ENCODE data around the gene OR10H1.

DNA sequence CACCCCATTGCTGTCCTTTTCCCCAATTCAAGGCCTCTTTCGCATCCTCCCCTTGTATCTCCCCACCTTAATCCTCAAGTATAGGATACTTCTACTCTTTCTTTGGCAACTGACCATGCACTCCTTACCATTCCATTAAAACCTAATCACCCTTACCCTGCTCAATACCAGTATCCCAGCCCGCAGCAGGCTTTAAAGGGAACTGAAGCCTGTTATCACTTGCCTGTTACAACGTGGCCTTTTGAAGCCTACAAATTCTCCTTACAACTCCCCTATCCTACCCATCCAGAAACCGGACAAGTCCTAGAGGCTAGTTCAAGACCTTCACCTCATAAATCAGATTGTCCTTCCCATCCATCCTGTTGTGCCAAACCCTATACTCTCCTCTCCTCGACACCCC, 16.2 kb upstream of the OR10H1 start:
- TF ChIP-seq, protein P1, sequence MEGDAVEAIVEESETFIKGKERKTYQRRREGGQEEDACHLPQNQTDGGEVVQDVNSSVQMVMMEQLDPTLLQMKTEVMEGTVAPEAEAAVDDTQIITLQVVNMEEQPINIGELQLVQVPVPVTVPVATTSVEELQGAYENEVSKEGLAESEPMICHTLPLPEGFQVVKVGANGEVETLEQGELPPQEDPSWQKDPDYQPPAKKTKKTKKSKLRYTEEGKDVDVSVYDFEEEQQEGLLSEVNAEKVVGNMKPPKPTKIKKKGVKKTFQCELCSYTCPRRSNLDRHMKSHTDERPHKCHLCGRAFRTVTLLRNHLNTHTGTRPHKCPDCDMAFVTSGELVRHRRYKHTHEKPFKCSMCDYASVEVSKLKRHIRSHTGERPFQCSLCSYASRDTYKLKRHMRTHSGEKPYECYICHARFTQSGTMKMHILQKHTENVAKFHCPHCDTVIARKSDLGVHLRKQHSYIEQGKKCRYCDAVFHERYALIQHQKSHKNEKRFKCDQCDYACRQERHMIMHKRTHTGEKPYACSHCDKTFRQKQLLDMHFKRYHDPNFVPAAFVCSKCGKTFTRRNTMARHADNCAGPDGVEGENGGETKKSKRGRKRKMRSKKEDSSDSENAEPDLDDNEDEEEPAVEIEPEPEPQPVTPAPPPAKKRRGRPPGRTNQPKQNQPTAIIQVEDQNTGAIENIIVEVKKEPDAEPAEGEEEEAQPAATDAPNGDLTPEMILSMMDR (tag by site-specific recombination; IDR thresholded peaks at IDR 0.05): no peak
- TF ChIP-seq, protein P2, sequence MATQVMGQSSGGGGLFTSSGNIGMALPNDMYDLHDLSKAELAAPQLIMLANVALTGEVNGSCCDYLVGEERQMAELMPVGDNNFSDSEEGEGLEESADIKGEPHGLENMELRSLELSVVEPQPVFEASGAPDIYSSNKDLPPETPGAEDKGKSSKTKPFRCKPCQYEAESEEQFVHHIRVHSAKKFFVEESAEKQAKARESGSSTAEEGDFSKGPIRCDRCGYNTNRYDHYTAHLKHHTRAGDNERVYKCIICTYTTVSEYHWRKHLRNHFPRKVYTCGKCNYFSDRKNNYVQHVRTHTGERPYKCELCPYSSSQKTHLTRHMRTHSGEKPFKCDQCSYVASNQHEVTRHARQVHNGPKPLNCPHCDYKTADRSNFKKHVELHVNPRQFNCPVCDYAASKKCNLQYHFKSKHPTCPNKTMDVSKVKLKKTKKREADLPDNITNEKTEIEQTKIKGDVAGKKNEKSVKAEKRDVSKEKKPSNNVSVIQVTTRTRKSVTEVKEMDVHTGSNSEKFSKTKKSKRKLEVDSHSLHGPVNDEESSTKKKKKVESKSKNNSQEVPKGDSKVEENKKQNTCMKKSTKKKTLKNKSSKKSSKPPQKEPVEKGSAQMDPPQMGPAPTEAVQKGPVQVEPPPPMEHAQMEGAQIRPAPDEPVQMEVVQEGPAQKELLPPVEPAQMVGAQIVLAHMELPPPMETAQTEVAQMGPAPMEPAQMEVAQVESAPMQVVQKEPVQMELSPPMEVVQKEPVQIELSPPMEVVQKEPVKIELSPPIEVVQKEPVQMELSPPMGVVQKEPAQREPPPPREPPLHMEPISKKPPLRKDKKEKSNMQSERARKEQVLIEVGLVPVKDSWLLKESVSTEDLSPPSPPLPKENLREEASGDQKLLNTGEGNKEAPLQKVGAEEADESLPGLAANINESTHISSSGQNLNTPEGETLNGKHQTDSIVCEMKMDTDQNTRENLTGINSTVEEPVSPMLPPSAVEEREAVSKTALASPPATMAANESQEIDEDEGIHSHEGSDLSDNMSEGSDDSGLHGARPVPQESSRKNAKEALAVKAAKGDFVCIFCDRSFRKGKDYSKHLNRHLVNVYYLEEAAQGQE (tag by site-specific recombination; IDR thresholded peaks at IDR 0.05): no peak
- TF ChIP-seq, protein P3, sequence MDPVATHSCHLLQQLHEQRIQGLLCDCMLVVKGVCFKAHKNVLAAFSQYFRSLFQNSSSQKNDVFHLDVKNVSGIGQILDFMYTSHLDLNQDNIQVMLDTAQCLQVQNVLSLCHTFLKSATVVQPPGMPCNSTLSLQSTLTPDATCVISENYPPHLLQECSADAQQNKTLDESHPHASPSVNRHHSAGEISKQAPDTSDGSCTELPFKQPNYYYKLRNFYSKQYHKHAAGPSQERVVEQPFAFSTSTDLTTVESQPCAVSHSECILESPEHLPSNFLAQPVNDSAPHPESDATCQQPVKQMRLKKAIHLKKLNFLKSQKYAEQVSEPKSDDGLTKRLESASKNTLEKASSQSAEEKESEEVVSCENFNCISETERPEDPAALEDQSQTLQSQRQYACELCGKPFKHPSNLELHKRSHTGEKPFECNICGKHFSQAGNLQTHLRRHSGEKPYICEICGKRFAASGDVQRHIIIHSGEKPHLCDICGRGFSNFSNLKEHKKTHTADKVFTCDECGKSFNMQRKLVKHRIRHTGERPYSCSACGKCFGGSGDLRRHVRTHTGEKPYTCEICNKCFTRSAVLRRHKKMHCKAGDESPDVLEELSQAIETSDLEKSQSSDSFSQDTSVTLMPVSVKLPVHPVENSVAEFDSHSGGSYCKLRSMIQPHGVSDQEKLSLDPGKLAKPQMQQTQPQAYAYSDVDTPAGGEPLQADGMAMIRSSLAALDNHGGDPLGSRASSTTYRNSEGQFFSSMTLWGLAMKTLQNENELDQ (tag by site-specific recombination; IDR thresholded peaks at IDR 0.05; ENCODE audit: low read depth): no peak
- TF ChIP-seq, protein P4, sequence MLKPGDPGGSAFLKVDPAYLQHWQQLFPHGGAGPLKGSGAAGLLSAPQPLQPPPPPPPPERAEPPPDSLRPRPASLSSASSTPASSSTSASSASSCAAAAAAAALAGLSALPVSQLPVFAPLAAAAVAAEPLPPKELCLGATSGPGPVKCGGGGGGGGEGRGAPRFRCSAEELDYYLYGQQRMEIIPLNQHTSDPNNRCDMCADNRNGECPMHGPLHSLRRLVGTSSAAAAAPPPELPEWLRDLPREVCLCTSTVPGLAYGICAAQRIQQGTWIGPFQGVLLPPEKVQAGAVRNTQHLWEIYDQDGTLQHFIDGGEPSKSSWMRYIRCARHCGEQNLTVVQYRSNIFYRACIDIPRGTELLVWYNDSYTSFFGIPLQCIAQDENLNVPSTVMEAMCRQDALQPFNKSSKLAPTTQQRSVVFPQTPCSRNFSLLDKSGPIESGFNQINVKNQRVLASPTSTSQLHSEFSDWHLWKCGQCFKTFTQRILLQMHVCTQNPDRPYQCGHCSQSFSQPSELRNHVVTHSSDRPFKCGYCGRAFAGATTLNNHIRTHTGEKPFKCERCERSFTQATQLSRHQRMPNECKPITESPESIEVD (tag by site-specific recombination; IDR thresholded peaks at IDR 0.05): no peak
- no peak for TF ChIP-seq TCF7L2 (IDR thresholded peaks at IDR 0.05; ENCODE audit: borderline replicate concordance, low read depth, low read length)
- no peak for TF ChIP-seq MZF1 (tag by site-specific recombination; IDR thresholded peaks at IDR 0.05; ENCODE audit: borderline replicate concordance)
- no peak for TF ChIP-seq ZNF274 (IDR thresholded peaks at IDR 0.05; ENCODE audit: low read length)
- TF ChIP-seq ZNF274 (tag by site-specific recombination; IDR thresholded peaks at IDR 0.05; ENCODE audit: borderline replicate concordance): no peak
- TF ChIP-seq ZNF600 (tag by site-specific recombination; IDR thresholded peaks at IDR 0.05): no peak
- TF ChIP-seq, protein P5, sequence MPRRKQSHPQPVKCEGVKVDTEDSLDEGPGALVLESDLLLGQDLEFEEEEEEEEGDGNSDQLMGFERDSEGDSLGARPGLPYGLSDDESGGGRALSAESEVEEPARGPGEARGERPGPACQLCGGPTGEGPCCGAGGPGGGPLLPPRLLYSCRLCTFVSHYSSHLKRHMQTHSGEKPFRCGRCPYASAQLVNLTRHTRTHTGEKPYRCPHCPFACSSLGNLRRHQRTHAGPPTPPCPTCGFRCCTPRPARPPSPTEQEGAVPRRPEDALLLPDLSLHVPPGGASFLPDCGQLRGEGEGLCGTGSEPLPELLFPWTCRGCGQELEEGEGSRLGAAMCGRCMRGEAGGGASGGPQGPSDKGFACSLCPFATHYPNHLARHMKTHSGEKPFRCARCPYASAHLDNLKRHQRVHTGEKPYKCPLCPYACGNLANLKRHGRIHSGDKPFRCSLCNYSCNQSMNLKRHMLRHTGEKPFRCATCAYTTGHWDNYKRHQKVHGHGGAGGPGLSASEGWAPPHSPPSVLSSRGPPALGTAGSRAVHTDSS (tag by site-specific recombination; IDR thresholded peaks at IDR 0.05): no peak
- TF ChIP-seq, protein P6, sequence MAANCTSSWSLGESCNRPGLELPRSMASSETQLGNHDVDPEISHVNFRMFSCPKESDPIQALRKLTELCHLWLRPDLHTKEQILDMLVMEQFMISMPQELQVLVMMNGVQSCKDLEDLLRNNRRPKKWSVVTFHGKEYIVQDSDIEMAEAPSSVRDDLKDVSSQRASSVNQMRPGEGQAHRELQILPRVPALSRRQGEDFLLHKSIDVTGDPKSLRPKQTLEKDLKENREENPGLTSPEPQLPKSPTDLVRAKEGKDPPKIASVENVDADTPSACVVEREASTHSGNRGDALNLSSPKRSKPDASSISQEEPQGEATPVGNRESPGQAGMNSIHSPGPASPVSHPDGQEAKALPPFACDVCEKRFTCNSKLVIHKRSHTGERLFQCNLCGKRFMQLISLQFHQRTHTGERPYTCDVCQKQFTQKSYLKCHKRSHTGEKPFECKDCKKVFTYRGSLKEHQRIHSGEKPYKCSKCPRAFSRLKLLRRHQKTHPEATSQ (tag by site-specific recombination; IDR thresholded peaks at IDR 0.05): no peak
- TF ChIP-seq, protein P7, sequence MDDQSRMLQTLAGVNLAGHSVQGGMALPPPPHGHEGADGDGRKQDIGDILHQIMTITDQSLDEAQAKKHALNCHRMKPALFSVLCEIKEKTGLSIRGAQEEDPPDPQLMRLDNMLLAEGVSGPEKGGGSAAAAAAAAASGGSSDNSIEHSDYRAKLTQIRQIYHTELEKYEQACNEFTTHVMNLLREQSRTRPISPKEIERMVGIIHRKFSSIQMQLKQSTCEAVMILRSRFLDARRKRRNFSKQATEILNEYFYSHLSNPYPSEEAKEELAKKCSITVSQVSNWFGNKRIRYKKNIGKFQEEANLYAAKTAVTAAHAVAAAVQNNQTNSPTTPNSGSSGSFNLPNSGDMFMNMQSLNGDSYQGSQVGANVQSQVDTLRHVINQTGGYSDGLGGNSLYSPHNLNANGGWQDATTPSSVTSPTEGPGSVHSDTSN (CRISPR knock-in tag; IDR thresholded peaks at IDR 0.05): no peak
- TF ChIP-seq GFI1B (tag by site-specific recombination; IDR thresholded peaks at IDR 0.05): no peak
